ENCODE results near the gene CRYM. TPM values are rescaled to one million over a fixed set of nuclear protein-coding genes. Genes with fewer than 3 reads are reported as not detected.

The CRYM gene
- total RNA-seq, 1 donor from 2014 or later, result 9.4 TPM

DNA sequence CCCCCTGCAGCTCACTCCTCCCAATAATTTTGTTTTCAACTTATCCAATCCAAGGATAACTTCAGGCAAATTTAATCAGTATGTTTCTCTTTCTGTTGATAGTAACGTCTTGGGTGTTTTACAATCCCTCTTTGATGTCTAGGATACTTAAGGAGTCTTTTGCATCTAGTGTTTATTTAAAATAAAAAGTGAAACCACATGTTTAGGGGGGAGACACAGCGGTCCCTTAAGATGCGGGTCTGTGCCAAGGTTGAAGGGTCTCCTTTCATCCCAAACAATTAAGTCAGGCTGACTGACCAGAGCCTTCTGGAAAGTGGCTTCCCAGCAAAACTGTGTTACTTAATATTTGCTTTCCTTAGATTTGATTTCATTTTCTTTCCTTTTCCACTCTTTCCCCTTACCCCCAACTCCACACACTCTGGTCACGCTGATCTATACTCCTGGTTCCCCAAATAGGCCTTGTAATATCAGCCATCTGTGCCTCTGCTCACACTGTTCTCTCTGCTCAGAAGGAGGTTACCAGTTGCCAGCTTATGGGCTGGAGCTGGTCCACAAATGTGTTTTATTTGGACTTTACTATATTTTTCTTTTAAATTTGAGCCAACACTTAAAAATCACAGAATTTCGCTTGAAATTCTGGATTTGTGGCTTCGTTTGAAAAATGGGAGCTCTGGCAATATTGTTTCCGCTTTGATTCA, 33.4 kb downstream of the CRYM start:
- no peaks in the 10 kb centered on the region for H3K27me3 Mint-ChIP-seq
- H3K4me1 Mint-ChIP-seq (ENCODE audit: unreplicated experiment), result peaks cover 24% of the 10 kb centered on the region
- H3K9me3 Mint-ChIP-seq, result no peaks in the 10 kb centered on the region
- DNase-seq (ENCODE audit: extremely low spot score, unreplicated experiment), result no peak
- H3K4me3 Mint-ChIP-seq, result no peak overlapping the region
- H3K36me3 Mint-ChIP-seq, result no peaks in the 10 kb centered on the region
- TF ChIP-seq CTCF (conservative IDR thresholded peaks at IDR 0.05), result no peak
- H3K27ac Mint-ChIP-seq, result peak overlapping the region; percentile 17

DNA sequence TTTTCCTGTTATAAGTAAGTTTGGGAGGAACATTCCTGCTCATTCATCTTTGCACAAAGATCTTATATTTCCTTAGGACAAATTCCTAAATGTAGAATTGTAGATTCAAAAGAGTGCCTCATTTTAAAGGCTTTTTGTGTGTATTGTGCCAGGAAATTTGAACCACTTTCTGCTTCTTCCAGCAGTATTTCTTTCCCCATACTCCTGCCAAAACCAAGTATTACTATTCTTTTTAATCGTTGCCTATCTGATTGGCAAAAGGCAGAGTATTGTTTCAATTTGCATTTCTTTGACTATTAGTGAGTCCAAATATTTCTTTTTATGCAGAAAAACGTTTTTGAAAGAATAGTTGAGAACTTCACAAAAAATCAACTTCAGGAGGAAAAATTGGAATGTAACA, 35.3 kb downstream of the CRYM start:
- no peak for TF ChIP-seq CTCF (conservative IDR thresholded peaks at IDR 0.05)
- no peak overlapping the region for H3K27ac Mint-ChIP-seq
- H3K4me3 Mint-ChIP-seq, result no peak overlapping the region
- H3K9me3 Mint-ChIP-seq, result no peaks in the 10 kb centered on the region
- H3K36me3 Mint-ChIP-seq, result no peaks in the 10 kb centered on the region
- H3K27me3 Mint-ChIP-seq, result no peaks in the 10 kb centered on the region
- H3K4me1 Mint-ChIP-seq (ENCODE audit: unreplicated experiment), result peaks cover 27% of the 10 kb centered on the region
- DNase-seq (ENCODE audit: extremely low spot score, unreplicated experiment), result no peak

DNA sequence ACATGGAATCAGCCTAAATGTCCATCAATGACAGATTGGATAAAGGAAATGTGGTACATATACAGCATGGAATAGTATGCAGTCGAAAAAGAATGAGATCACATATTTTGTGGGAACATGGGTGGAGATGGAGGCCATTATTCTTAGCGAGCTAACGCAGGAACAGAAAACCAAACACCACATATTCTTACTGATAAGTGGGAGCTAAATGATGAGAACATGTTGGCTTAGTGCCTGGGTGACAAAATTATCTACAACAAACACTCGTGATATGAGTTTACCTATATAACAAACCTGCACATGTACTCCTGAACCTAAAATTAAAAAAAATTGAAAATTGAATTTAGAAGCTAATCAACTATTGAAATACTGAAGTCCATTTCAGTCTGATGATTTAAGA, 38.4 kb downstream of the CRYM start:
- H3K4me3 Mint-ChIP-seq, result no peak overlapping the region
- no peak for TF ChIP-seq CTCF (conservative IDR thresholded peaks at IDR 0.05)
- H3K9me3 Mint-ChIP-seq, result no peaks in the 10 kb centered on the region
- H3K27me3 Mint-ChIP-seq, result peaks cover 3% of the 10 kb centered on the region
- no peak overlapping the region for H3K27ac Mint-ChIP-seq
- no peak for DNase-seq (ENCODE audit: extremely low spot score, unreplicated experiment)
- H3K4me1 Mint-ChIP-seq (ENCODE audit: unreplicated experiment), result peaks cover 16% of the 10 kb centered on the region
- no peaks in the 10 kb centered on the region for H3K36me3 Mint-ChIP-seq

DNA sequence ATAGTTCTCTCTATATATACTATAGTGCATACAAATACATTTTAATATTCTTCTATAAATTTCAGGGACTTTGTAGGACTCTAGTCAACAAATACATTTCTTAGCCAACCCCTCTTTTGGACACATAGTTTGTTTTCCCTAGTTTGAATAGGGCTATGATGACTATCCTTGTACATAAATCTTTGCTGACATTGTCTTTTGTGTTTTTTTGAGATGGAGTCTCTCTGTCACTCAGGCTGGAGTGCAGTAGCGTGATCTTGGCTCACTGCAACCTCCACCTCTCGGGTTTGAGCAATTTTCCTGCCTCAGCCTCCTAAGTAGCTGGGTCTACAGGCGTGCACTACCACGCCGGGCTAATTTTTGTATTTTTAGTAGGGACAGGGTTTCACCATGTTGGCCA, 41.3 kb downstream of the CRYM start:
- H3K27me3 Mint-ChIP-seq, result peaks cover 3% of the 10 kb centered on the region
- TF ChIP-seq CTCF (conservative IDR thresholded peaks at IDR 0.05), result no peak
- peaks cover 4% of the 10 kb centered on the region for H3K4me1 Mint-ChIP-seq (ENCODE audit: unreplicated experiment)
- no peaks in the 10 kb centered on the region for H3K36me3 Mint-ChIP-seq
- DNase-seq (ENCODE audit: extremely low spot score, unreplicated experiment), result no peak
- H3K9me3 Mint-ChIP-seq, result no peaks in the 10 kb centered on the region
- no peak overlapping the region for H3K27ac Mint-ChIP-seq
- no peak overlapping the region for H3K4me3 Mint-ChIP-seq

DNA sequence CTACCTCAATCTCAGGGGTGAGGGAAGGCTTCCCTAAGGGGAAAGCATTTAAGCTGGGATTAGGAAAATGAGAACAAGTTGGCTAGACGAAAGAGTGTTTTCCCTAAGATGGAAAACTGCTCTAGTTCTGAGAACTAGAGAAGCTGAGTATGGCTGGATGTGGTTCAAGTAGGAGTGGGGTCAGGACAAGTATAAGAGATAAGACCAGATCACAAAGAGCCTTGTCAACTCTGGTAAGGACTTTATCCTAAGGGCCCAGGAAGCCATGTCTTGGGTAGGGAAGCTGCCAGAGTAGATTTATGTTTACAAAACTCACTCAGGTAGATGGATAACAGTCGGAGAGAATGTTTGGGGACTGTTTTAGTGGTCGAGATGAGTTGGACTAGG, 42.9 kb downstream of the CRYM start:
- H3K4me3 Mint-ChIP-seq, result peak overlapping the region; percentile 56
- H3K36me3 Mint-ChIP-seq, result no peaks in the 10 kb centered on the region
- peaks cover 4% of the 10 kb centered on the region for H3K4me1 Mint-ChIP-seq (ENCODE audit: unreplicated experiment)
- H3K27me3 Mint-ChIP-seq, result peaks cover 3% of the 10 kb centered on the region
- H3K9me3 Mint-ChIP-seq, result no peaks in the 10 kb centered on the region
- TF ChIP-seq CTCF (conservative IDR thresholded peaks at IDR 0.05), result no peak
- H3K27ac Mint-ChIP-seq, result no peak overlapping the region
- no peak for DNase-seq (ENCODE audit: extremely low spot score, unreplicated experiment)
